Heart left ventricle (tissue), 16 donors: Measurements from ENCODE around the gene ODF4. TPM values are rescaled to one million over a fixed set of nuclear protein-coding genes. Genes with fewer than 3 reads are reported as not detected.

Experiments used
- ATAC-seq, 4 donors: fragments of 200-7000 bp; cut with Tn5 transposase; one replicate each; pipeline ENCODE4 v1.9.1; 2020 to 2022; ENCODE audit warnings: moderate library complexity in 4 of 4, mild to moderate bottlenecking in 3 of 4, moderate number of reproducible peaks in 1 of 4
- DNase-seq, 5 donors: peaks; one replicate each; pipeline ENCODE4 v3.0.0-alpha.2; 2020
- H3K27ac ChIP-seq, 12 donors: fragments of 200-600 bp; sonication (generic) in 4 of 12; one replicate each; pipeline versions ENCODE4 v1.5.0 to v1.8.0; 2016 to 2022; ENCODE audit warnings: mild to moderate bottlenecking in 2 of 12
- H3K27me3 ChIP-seq, 9 donors: fragments of 200-600 bp; sonication (generic) in 2 of 9; one replicate each; pipeline versions ENCODE4 v1.5.1 to v1.8.0; 2016 to 2022; ENCODE audit warnings: mild to moderate bottlenecking in 3 of 9
- H3K36me3 ChIP-seq, 9 donors: fragments of 200-600 bp; sonication (generic) in 2 of 9; one replicate each; pipeline versions ENCODE4 v1.5.0 to v1.8.0; 2018 to 2022; ENCODE audit warnings: mild to moderate bottlenecking in 2 of 9
- H3K4me1 ChIP-seq, 12 donors: fragments of 200-600 bp; sonication (generic) in 4 of 12; one replicate each; pipeline versions ENCODE4 v1.5.0 to v1.8.0; 2016 to 2022; ENCODE audit warnings: mild to moderate bottlenecking in 3 of 12
- H3K4me3 ChIP-seq, 12 donors: fragments of 200-600 bp; sonication (generic) in 4 of 12; one replicate each; pipeline versions ENCODE4 v1.5.0 to v1.8.0; 2017 to 2022; ENCODE audit warnings: mild to moderate bottlenecking in 9 of 12, moderate library complexity in 4 of 12
- H3K9me3 ChIP-seq, 12 donors: fragments of 200-600 bp; sonication (generic) in 4 of 12; one replicate each; pipeline versions ENCODE4 v1.5.0 to v1.8.0; 2016 to 2022; ENCODE audit warnings: mild to moderate bottlenecking in 1 of 12
- POLR2A ChIP-seq, 2 donors: fragments of 450-650 bp; IDR thresholded peaks; one replicate each; pipeline ENCODE4 v1.6.1; 2017; ENCODE audit warnings: antibody characterized with exemption in 2 of 2, mild to moderate bottlenecking in 2 of 2, moderate library complexity in 2 of 2
- WGBS, 4 donors: extraction: QIAGEN DNeasy Blood & Tissue Kit in 2 of 4; methylation state at CpG; one replicate each; pipeline versions ENCODE4 v1.1.5 to v1.1.7; 2013 to 2018; 5-methylcytosine and 5-hydroxymethylcytosine counted together
- intact Hi-C, 10 donors: fragments of 100-400 bp; cut with DNase I; formaldehyde crosslinking; loops; one replicate each; pipeline versions ENCODE4 v1.11.1 to v1.14.2; 2022
- polyA plus RNA-seq, 2 donors: library from polyadenylated mRNA; stranded (reverse); fragments of 200-250 nt; gene quantifications; one replicate each; pipeline ENCODE4 v1.2.3, GENCODE V29; 2013
- total RNA-seq, 9 donors: library from RNA; depleted of rRNA in 2 of 9; stranded (reverse); fragments of >200 nt in 2 of 9; fragmentation: NEBNext Ultra II Directional in 3 of 9; extraction: Animal tissue kit (Norgen Biotek cat#: 25700) in 3 of 9; gene quantifications; one replicate each; pipeline versions ENCODE4 v1.1.0 to v1.2.4, GENCODE V29; 2016 to 2023
- TF ChIP-seq, protein P1 (sequence below), 12 donors: fragments of 200-600 bp; sonication (generic) in 4 of 12; IDR thresholded peaks; one replicate each; pipeline versions ENCODE4 v1.5.0 to v1.8.0; 2018 to 2022; ENCODE audit warnings: antibody characterized with exemption in 12 of 12, mild to moderate bottlenecking in 5 of 12
- donor health status: ischemic (EF 13 %, LVEDD 7.1; RV severe dilation, severe dysfunction).
- donor health status: healthy with polysubstance abuse.
- donor health status: DM: no; HTN: yes; CAD: no.
- donor health status: DM: no; HTN: no; CAD: no.
- donor health status: ischemic (EF 25% LVEDD 6.9; RV normal size, moderate dysfunction).
- donor health status: ischemic (EF 25% LVEDD 5.7; RV mildly dilated, moderate dysfunction).
- donor health status: healthy.
- donor health status: DM: yes; HTN: yes; CAD: no.
- donor health status: ischemic (EF 35%, LVEDD 5.7; RV mildly dilated, moderate dysfunction).
- donor health status: nonischemic (EF 11% LVEDD 7.7; RV severe dilation, severe dysfunction).
- donor health status: DM: yes; HTN: yes; CAD: no.
- donor health status: PGD.
- donor health status: ischemic (EF 29% LVEDD 5.4; RV normal size, mild dysfunction).
- donor health status: nonischemic (EF 23%, LVEDD 6.1; RV moderate dilation, normal function).

Gene ODF4
- total and polyA plus RNA-seq, 11 donors = not detected

DNA sequence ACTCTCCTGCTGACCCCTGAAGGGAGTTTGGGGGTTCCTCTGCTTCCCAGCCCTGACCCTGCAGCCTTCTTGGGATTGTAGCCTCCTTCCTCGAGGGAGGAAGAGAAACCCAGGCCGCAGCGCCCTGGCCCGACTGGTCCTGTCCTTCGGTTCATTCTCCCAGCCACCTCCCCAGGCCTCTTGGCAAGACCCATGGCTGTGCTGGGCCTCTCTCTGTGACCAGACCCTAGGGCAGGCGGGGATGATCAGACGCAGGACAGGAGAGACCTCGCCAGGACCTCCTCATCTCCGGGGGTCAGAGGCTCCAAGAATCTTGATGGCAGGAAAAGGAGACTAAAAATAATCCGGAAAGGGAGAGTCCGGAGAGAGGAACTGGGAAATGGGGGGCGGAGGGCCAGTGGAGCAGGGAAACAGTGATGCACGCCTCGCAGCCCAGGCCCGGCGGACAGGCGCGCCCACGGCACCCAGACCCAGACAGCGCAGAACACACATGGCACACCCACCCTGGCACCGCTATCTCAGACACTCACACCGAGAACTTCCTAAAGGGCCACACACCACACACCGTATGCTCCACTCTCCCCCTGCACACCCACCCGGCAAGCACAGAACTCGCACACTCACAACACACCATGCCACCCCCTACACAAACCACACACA, 28.4 kb upstream of the ODF4 start:
- intact Hi-C loops = loop anchor here in 7 of 10 donors (2.0 to 10.0 kb wide), 6 partner anchors 16 to 71 kb away; partner anchors contain the start of genes KRABD2 (in 4 of the 7) and RPL26 (in 1 of the 7)
- H3K27me3 ChIP-seq = peaks cover 3 to 45% (median 9%) of the 10 kb centered on the region in 9 donors
- peak; percentile 36 to 68 (median 63) for ATAC-seq

DNA sequence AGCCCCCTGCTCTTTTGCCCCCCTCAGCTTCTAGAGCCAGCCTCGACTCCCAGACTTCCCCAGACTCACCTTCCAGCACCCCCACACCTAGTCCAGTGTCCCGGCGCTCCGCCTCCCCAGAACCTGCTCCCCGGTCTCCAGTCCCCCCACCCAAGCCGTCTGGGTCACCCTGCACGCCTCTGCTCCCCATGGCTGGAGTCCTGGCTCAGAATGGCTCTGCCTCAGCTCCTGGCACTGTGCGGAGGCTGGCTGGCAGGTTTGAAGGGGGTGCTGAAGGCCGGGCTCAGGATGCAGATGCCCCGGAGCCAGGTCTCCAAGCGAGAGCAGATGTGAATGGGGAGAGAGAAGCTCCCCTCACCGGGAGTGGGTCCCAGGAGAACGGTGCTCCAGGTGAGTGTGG, 27.4 kb upstream of the ODF4 start:
- WGBS, 4 donors = 60 to 83% (median 68%) methylated on average over 13 of the region's 13 CpGs
- Histone ChIP-seq H3K36me3 (peaks cover 0 to 31% (median 14%) of the 10 kb centered on the region in 9 donors), H3K9me3 (no peaks in the 10 kb centered on the region), H3K27ac (peak overlapping the region in 10 of 12 donors; percentile 43 to 98 (median 88)), H3K4me1 (peaks cover 0 to 38% (median 17%) of the 10 kb centered on the region in 12 donors), H3K27me3 (peaks cover 3 to 50% (median 9%) of the 10 kb centered on the region in 9 donors), H3K4me3 (peak overlapping the region in 11 of 12 donors; percentile 44 to 66 (median 56))
- ATAC-seq (no peak), DNase-seq (peak in 1 of 5 donors; percentile 42)
- intact Hi-C loops = loop anchor here in 6 of 10 donors (5.0 to 10.0 kb wide), 5 partner anchors 50 to 70 kb away; partner anchors contain the start of genes KRABD2 (in 4 of the 6) and RPL26 (in 1 of the 6)
- no peak for TF ChIP-seq POLR2A (IDR thresholded peaks at IDR 0.05)
- TF ChIP-seq, protein P1, sequence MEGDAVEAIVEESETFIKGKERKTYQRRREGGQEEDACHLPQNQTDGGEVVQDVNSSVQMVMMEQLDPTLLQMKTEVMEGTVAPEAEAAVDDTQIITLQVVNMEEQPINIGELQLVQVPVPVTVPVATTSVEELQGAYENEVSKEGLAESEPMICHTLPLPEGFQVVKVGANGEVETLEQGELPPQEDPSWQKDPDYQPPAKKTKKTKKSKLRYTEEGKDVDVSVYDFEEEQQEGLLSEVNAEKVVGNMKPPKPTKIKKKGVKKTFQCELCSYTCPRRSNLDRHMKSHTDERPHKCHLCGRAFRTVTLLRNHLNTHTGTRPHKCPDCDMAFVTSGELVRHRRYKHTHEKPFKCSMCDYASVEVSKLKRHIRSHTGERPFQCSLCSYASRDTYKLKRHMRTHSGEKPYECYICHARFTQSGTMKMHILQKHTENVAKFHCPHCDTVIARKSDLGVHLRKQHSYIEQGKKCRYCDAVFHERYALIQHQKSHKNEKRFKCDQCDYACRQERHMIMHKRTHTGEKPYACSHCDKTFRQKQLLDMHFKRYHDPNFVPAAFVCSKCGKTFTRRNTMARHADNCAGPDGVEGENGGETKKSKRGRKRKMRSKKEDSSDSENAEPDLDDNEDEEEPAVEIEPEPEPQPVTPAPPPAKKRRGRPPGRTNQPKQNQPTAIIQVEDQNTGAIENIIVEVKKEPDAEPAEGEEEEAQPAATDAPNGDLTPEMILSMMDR (IDR thresholded peaks at IDR 0.05) = no peak

More for the DNA sequence above, 28.4 kb upstream of the ODF4 start:
- peaks cover 0 to 22% (median 5%) of the 10 kb centered on the region in 9 donors for H3K36me3 ChIP-seq
- H3K4me1 ChIP-seq = peaks cover 0 to 38% (median 17%) of the 10 kb centered on the region in 12 donors
- TF ChIP-seq, protein P1 (IDR thresholded peaks at IDR 0.05) = no peak
- no peak for TF ChIP-seq POLR2A (IDR thresholded peaks at IDR 0.05)
- no peaks in the 10 kb centered on the region for H3K9me3 ChIP-seq
- peak overlapping the region; percentile 23 to 66 (median 56) for H3K4me3 ChIP-seq
- peak overlapping the region; percentile 41 to 98 (median 88) for H3K27ac ChIP-seq
- DNase-seq = peak in 4 of 5 donors; percentile 59 to 65 (median 61)
- 60 to 74% (median 64%) methylated on average over 25 of the region's 25 CpGs for WGBS, 4 donors

DNA sequence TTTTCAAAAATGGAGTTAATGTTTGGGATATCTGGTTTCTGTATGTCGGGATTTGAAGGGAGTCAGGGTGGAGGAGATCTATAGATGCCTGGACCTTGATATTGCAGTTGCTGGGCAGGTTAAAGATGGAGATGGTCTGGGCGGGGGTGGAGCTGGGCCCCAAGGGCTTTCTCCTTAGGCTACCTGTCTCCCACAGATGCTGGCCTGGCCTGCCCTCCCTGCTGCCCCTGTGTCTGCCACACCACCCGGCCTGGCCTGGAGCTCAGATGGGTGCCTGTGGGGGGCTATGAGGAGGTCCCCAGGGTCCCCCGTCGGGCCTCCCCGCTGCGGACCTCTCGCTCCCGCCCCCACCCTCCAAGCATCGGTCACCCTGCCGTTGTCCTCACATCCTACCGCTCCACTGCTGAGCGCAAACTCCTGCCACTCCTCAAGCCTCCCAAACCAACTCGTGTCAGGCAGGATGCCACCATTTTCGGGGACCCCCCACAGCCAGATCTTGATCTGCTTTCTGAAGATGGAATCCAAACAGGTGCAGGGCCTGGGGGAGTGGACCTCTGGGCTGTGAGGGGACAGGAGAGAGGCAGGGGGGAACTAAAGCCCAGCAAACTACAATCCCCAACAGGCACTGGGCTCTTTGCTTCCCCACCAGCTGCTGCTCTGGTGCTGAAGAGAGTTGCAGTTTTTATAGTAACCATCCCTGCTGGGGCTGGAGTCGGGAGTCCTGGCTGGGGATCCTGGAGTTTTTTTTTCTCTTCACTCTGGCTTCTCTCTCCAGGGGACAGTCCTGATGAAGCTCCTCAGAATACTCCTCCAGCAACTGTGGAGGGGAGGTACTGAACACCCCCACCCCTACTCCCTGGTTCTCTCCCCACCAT, 26.7 kb upstream of the ODF4 start:
- H3K36me3 ChIP-seq = peaks cover 0 to 36% (median 17%) of the 10 kb centered on the region in 9 donors
- TF ChIP-seq, protein P1 (IDR thresholded peaks at IDR 0.05) = no peak
- no peak for TF ChIP-seq POLR2A (IDR thresholded peaks at IDR 0.05)
- no peaks in the 10 kb centered on the region for H3K9me3 ChIP-seq
- H3K4me3 ChIP-seq = peak overlapping the region in 11 of 12 donors; percentile 44 to 66 (median 56)
- peaks cover 0 to 38% (median 17%) of the 10 kb centered on the region in 12 donors for H3K4me1 ChIP-seq
- peak overlapping the region in 6 of 12 donors; percentile 43 to 98 (median 92) for H3K27ac ChIP-seq
- DNase-seq = peak in 1 of 5 donors; percentile 47
- 49 to 63% (median 56%) methylated on average over 15 to 16 of the region's 16 CpGs for WGBS, 4 donors
- ATAC-seq = no peak
- H3K27me3 ChIP-seq = peaks cover 3 to 50% (median 9%) of the 10 kb centered on the region in 9 donors
- intact Hi-C loops = loop anchor here in 6 of 10 donors (5.0 to 10.0 kb wide), 5 partner anchors 49 to 69 kb away; partner anchors contain the start of genes KRABD2 (in 4 of the 6) and RPL26 (in 1 of the 6)
